HG03457 (cell line): ENCODE results near the gene BLOC1S1.

Experiments
- ATAC-seq: cut with Tn5 transposase; IDR thresholded peaks from one replicate; pipeline ENCODE4 v1.9.1; 2021; ENCODE audit warnings: moderate number of reproducible peaks; ENCODE audit not compliant: unreplicated experiment

The BLOC1S1 gene

GRCh38 chr12:55708695-55709233 is 7.1 kb upstream of the BLOC1S1 start:
- ATAC-seq = no peak

- no peak for ATAC-seq
Measured at GRCh38 chr12:55711786-55712553, 3.9 kb upstream of the BLOC1S1 start.

GRCh38 chr12:55712700-55713415 is 3.0 kb upstream of the BLOC1S1 start:
- ATAC-seq = no peak

- ATAC-seq = no peak
Measured at GRCh38 chr12:55713721-55714120, 2.1 kb upstream of the BLOC1S1 start.

- ATAC-seq = no peak
Measured at GRCh38 chr12:55715169-55715764, 579 bp upstream of the BLOC1S1 start.

- ATAC-seq = no peak
Measured at GRCh38 chr12:55716582-55716957, 724 bp downstream of the BLOC1S1 start.

- ATAC-seq = no peak
Measured at GRCh38 chr12:55717011-55718007, 1.5 kb downstream of the BLOC1S1 start.

- no peak for ATAC-seq
Measured at GRCh38 chr12:55718015-55718414, 2.2 kb downstream of the BLOC1S1 start.

GRCh38 chr12:55718624-55719275 is 2.9 kb downstream of the BLOC1S1 start:
- no peak for ATAC-seq

GRCh38 chr12:55719371-55719770 is 3.5 kb downstream of the BLOC1S1 start:
- no peak for ATAC-seq

- ATAC-seq = no peak
Measured at GRCh38 chr12:55720071-55720564, 4.3 kb downstream of the BLOC1S1 start, which contains the start of gene RDH5. Gene RDH5 (plus strand): TSS chr12:55720393. CDS start chr12:55721185, 792 bp downstream.

- no peak for ATAC-seq
Measured at GRCh38 chr12:55720894-55721444, 5.1 kb downstream of the BLOC1S1 start.

- ATAC-seq = no peak
Measured at GRCh38 chr12:55721601-55722213, 5.9 kb downstream of the BLOC1S1 start.

GRCh38 chr12:55722948-55723347 is 7.1 kb downstream of the BLOC1S1 start:
- no peak for ATAC-seq

- no peak for ATAC-seq
Measured at GRCh38 chr12:55723516-55724225, 7.8 kb downstream of the BLOC1S1 start.

GRCh38 chr12:55724226-55724939 is 8.5 kb downstream of the BLOC1S1 start:
- no peak for ATAC-seq

- no peak for ATAC-seq
Measured at GRCh38 chr12:55724940-55725309, 9.1 kb downstream of the BLOC1S1 start.

GRCh38 chr12:55725556-55725955 is 9.7 kb downstream of the BLOC1S1 start:
- ATAC-seq = no peak
